SK-N-MC (cell line): Measurements from ENCODE around the gene SHROOM3.

Experiments used
- DNase-seq: peaks from one replicate; pipeline ENCODE4 v3.0.0-alpha.2; 2011; ENCODE audit warnings: low read depth, low spot score
- H3K27ac ChIP-seq: fragments of 200-600 bp; sonication (generic); 2 replicates; pipeline ENCODE4 v1.5.1; 2016; ENCODE audit warnings: mixed run types
- H3K36me3 ChIP-seq: fragments of 200-600 bp; sonication (generic); 2 replicates; pipeline ENCODE4 v1.6.1; 2017; ENCODE audit warnings: antibody characterized with exemption, low read length, mixed read lengths; ENCODE audit not compliant: insufficient read depth
- H3K4me3 ChIP-seq: fragments of 200-600 bp; sonication (generic); 2 replicates; pipeline ENCODE4 v1.5.1; 2016
- H3K9ac ChIP-seq: fragments of 200-600 bp; sonication (generic); 2 replicates; pipeline ENCODE4 v1.8.0; 2017; ENCODE audit warnings: mixed run types, mixed read lengths; ENCODE audit not compliant: insufficient read length
- H3K9me3 ChIP-seq: fragments of 200-600 bp; sonication (generic); 2 replicates; pipeline ENCODE4 v1.6.1; 2017; ENCODE audit warnings: low read depth, mild to moderate bottlenecking, antibody characterized with exemption, low read length, moderate library complexity, mixed read lengths
- EZH2 ChIP-seq: fragments of 200-600 bp; sonication (generic); IDR thresholded peaks from one replicate; pipeline ENCODE4 v1.6.1; 2017; ENCODE audit warnings: antibody characterized with exemption
- FOXP2 ChIP-seq: optimal IDR thresholded peaks from 2 replicates; pipeline ENCODE3; 2011; ENCODE audit warnings: mild to moderate bottlenecking, moderate library complexity; ENCODE audit not compliant: insufficient read depth; ENCODE audit errors: extremely low read length, control extremely low read depth
- POLR2AphosphoS5 ChIP-seq: IDR thresholded peaks from 2 replicates; pipeline ENCODE4 v1.6.1; 2012; ENCODE audit warnings: mild to moderate bottlenecking, low read depth, low read length, borderline replicate concordance

The SHROOM3 gene

DNA sequence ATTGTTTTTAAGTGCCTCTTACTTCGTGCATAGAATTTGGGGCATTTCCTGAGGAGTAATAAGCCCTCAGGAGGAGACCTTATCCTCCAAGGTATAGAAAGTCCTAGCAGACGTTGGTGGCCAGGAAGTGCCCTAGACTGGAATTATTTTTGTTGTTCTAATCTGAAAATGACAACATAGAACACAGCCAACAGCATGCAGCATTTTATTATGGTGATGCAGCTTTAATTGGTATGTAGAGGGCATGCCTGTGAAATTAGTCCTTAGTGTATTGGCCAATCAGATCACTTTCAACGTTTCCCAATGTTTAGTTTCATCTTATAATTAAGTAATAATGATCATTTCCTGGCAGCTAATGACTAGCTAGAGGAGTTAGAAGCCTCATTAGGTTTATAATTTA lies 199.2 kb downstream of the SHROOM3 start:
- TF ChIP-seq EZH2 (no peak), POLR2AphosphoS5 (no peak), FOXP2 (no peak)
- no peak overlapping the region for H3K4me3 ChIP-seq
- DNase-seq, result no peak
- no peaks in the 10 kb centered on the region for H3K9me3 ChIP-seq
- no peak overlapping the region for H3K9ac ChIP-seq
- no peaks in the 10 kb centered on the region for H3K36me3 ChIP-seq
- no peak overlapping the region for H3K27ac ChIP-seq

DNA sequence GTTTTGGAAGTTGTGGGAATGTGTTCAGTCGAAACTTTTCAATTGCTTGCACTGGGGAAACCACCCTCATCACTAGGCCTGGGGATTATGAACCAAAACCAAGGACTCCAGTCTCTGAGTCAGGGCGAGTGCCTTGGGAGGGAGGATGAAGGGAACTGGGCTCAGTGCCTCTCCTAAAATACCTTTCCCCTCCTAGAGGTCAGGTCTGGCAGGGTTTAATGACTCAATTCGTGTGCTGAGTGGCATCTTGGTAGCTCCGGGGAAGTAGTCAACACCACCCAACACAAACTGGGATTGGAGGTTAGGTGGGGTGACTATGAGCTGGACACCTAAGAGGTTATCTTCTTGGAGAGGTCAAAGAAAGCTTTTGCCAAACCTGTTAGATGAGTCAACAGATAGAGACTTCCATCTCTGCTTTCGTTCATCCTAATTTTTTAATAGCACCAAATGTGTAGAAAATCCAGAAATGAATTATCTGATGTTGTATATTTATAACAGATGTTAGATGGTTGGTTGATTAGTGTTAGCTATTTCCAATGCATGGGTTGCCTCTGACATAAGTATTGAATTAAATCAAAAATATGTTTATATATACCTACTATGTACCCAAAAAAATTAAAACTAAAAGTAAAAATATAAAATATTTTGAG lies 202.8 kb downstream of the SHROOM3 start:
- H3K4me3 ChIP-seq, result no peak overlapping the region
- H3K9ac ChIP-seq, result no peak overlapping the region
- H3K27ac ChIP-seq, result no peak overlapping the region
- no peak for DNase-seq
- no peaks in the 10 kb centered on the region for H3K36me3 ChIP-seq
- TF ChIP-seq FOXP2 (no peak), POLR2AphosphoS5 (no peak), EZH2 (no peak)
- no peaks in the 10 kb centered on the region for H3K9me3 ChIP-seq

DNA sequence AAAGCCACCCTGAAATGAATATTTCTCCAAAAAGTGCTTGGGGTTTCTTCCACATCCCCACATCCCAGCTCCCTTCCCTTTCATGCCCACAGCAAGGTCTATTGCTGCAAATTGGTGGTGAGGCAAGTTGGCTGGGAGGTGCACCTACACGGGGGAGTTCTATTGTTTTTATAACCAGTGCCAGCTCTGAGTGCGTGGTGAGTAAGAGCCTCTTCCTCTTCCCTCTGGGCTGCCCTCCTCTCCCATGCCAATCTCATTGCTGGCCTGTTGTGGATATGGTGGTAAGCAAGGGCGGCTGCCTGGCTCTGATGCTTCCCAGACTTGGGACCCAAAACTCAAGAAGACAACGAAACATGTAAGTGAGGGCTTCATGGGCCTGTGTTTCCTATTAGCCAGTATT lies 204.3 kb downstream of the SHROOM3 start:
- no peak for DNase-seq
- no peaks in the 10 kb centered on the region for H3K36me3 ChIP-seq
- H3K4me3 ChIP-seq, result no peak overlapping the region
- no peak overlapping the region for H3K9ac ChIP-seq
- no peak overlapping the region for H3K27ac ChIP-seq
- TF ChIP-seq FOXP2 (no peak), POLR2AphosphoS5 (no peak), EZH2 (no peak)
- H3K9me3 ChIP-seq, result no peaks in the 10 kb centered on the region

DNA sequence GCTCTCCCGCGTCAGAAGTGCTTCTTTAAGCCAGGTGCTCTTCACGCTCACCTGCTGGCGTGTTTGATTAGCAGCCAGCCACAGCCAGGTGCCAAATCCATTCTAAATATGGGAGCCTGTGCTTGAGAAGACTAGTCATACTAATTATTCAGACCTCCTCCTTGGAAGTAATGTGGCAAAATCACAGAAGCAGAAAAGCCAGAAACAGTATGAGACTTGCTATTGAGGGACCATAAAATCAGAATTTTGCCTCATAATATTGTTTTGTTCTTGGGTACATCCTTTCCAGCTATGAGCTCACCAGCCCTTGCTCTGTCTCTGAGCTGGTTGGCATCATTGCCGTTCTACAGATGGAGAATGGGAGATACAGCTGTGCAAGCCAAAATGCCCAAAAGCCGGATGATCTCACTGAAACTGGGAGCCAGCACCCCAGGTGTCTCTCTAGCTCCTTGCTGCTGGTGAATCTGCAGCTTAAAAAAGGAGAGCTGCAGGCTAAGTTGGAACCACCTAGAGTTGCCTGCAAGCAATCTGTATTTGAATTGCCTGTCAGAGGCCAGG lies 205.4 kb downstream of the SHROOM3 start:
- Histone ChIP-seq H3K4me3 (no peak overlapping the region), H3K9me3 (no peaks in the 10 kb centered on the region), H3K9ac (no peak overlapping the region), H3K27ac (no peak overlapping the region), H3K36me3 (no peaks in the 10 kb centered on the region)
- no peak for DNase-seq
- TF ChIP-seq FOXP2, result no peak
- no peak for TF ChIP-seq EZH2
- no peak for TF ChIP-seq POLR2AphosphoS5

DNA sequence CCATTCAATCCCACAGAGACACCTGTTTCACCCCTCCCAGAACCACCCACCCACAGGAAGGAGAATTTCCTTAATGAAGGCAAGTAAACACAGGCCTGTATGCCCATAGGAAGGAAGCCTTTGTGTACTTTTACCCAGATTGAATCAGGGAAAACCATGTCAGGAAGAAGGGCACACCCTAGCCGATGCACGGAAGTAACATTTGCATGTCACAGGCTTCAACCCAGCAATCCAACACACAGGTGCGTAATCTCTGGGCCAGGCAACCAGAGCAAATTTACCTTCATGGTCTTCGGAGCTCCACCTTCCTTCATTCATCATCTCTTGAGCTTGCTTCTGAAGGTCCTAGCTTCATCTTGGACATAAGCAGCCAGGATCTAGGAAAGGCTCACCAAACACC lies 206.3 kb downstream of the SHROOM3 start:
- Histone ChIP-seq H3K36me3 (no peaks in the 10 kb centered on the region), H3K9me3 (no peaks in the 10 kb centered on the region), H3K9ac (no peak overlapping the region), H3K4me3 (no peak overlapping the region), H3K27ac (no peak overlapping the region)
- DNase-seq, result no peak
- no peak for TF ChIP-seq FOXP2
- no peak for TF ChIP-seq POLR2AphosphoS5
- TF ChIP-seq EZH2, result no peak

- no peaks in the 10 kb centered on the region for H3K36me3 ChIP-seq
- H3K4me3 ChIP-seq, result no peak overlapping the region
- no peak for TF ChIP-seq POLR2AphosphoS5
- TF ChIP-seq EZH2, result no peak
- no peak for TF ChIP-seq FOXP2
- no peak overlapping the region for H3K27ac ChIP-seq
- no peaks in the 10 kb centered on the region for H3K9me3 ChIP-seq
- no peak overlapping the region for H3K9ac ChIP-seq
- no peak for DNase-seq
Measured at GRCh38 chr4:76641758-76642157, 206.7 kb downstream of the SHROOM3 start.

- Histone ChIP-seq H3K9ac (no peak overlapping the region), H3K4me3 (no peak overlapping the region), H3K36me3 (no peaks in the 10 kb centered on the region), H3K9me3 (no peaks in the 10 kb centered on the region), H3K27ac (no peak overlapping the region)
- TF ChIP-seq EZH2 (no peak), FOXP2 (no peak), POLR2AphosphoS5 (no peak)
- DNase-seq, result no peak
Measured at GRCh38 chr4:76644831-76645485, 209.9 kb downstream of the SHROOM3 start.

DNA sequence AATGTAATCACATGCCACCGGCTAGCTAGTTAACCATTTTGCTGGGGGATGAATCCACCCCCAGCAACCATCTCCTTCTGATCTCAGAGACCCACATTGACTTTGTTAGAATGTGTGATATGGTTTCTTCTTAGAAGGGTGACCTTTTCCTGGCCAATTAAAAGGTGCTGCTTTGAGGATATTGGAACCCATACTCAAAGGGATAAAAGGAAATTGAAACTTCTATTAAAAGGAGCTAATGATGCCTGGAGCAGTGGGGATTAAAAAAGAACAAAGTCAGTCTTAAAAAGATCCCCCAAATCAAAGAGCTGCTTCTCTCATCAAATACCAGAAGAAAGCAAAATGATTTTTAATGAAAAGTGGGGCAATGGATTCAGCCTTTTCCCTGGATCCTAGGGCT lies 214.1 kb downstream of the SHROOM3 start:
- no peak for DNase-seq
- H3K9ac ChIP-seq, result no peak overlapping the region
- TF ChIP-seq POLR2AphosphoS5, result no peak
- no peak for TF ChIP-seq EZH2
- TF ChIP-seq FOXP2, result no peak
- H3K4me3 ChIP-seq, result no peak overlapping the region
- H3K9me3 ChIP-seq, result no peaks in the 10 kb centered on the region
- H3K36me3 ChIP-seq, result no peaks in the 10 kb centered on the region
- no peak overlapping the region for H3K27ac ChIP-seq
